SKM-1 treated with dmso at 0.1 percent for 144 hours (cell line): Measurements from ENCODE around the gene DENND6B.

Source experiments
- DNase-seq: peaks from one replicate; lab custom pipeline; 2025; ENCODE audit not compliant: unreplicated experiment; lab: John Stamatoyannopoulos, UW

DENND6B gene

DNA sequence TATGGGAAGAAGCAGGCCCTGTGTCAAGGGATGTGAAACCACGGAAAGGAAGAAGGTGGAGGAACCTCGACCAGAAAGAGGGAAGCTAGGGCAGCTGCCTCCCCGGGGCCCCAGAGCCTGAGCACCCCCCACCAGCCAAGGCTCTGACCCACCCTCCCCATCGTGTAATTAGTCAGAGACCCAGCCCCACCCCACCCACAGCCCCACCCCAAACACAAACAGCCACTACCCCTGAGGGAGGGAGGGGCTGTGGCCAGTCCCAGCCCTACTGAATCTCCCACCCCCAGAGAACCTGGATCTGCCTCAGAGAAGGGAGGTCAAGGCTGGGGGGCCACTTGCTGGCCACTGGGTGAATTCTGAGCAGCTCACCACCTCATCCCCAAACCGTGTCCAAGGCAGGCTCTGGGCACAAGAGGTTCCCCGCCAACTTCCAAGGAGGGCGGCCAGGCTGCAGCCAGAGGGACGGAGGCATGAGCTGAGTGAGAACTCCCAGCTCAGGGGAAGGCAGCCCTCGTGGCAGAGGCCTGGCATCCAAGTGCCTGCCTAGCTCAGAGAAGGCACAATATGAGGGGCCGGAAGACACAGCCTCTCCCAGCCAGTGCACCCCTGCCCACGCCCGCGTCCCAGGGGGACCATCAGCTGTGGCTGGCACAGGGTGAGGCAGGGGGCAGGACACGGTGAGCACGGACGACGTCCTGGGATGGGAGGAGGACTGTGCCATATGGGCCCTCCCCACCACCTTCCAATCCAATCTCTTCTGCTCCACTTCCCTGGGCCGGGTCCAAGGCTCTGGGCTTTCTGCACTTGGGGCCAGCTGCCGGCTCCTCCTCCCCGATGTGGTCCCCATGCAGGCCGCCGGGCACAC is 22.1 kb downstream of the DENND6B start:
- peak; percentile 79 for DNase-seq

GRCh38 chr22:50303848-50304527 is 22.8 kb downstream of the DENND6B start:
- DNase-seq = peak; percentile 26

- no peak for DNase-seq
Measured at GRCh38 chr22:50303515-50303847, 23.3 kb downstream of the DENND6B start.

DNA sequence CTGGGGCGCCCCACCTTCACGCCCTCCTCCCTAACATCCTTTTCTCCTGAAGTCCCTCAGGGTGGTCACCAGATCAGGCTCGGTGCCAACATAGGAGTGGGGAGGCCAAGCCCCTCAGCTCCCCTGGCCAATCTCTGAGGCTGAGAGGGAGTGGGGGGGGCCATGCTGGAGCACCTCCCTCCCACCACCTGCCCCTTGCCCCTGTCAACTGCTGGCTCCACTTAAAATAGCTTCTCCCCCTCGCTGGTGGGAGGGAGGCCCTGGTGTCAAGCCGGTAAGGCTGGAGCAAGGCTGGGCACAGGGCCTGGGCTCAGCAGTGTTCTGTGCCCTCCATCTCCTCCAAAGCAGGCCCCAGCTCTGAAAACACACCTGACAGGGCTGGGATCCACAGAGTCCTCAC is 24.2 kb downstream of the DENND6B start:
- no peak for DNase-seq

- no peak for DNase-seq
Measured at GRCh38 chr22:50302041-50302541, 24.7 kb downstream of the DENND6B start.

DNA sequence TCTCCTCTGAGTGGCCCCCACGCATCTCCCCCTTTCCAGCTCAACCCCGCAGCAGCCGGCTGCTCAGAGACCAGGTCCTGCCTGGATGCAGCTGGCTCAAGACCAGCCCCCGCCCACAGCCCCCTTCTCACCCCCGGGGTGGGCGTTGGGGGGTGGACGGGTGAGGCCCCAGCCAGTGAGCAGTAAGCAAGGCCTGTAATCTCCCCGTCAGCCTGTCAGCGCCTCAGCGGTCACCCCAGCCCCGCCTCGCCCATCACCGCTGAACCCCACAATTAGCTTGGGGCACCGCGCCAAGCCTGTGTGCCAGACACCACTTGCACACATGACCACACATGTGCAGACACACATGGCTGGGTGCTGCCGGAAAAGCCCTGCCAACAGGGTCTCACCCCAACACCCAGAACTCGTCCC is 25.2 kb downstream of the DENND6B start:
- DNase-seq = no peak

GRCh38 chr22:50300620-50301257 is 26.1 kb downstream of the DENND6B start:
- DNase-seq = no peak

- no peak for DNase-seq
Measured at GRCh38 chr22:50299785-50300619, 26.8 kb downstream of the DENND6B start.

- no peak for DNase-seq
Measured at GRCh38 chr22:50298937-50299784, 27.7 kb downstream of the DENND6B start.

- no peak for DNase-seq
Measured at GRCh38 chr22:50298266-50298637, 28.6 kb downstream of the DENND6B start.

DNA sequence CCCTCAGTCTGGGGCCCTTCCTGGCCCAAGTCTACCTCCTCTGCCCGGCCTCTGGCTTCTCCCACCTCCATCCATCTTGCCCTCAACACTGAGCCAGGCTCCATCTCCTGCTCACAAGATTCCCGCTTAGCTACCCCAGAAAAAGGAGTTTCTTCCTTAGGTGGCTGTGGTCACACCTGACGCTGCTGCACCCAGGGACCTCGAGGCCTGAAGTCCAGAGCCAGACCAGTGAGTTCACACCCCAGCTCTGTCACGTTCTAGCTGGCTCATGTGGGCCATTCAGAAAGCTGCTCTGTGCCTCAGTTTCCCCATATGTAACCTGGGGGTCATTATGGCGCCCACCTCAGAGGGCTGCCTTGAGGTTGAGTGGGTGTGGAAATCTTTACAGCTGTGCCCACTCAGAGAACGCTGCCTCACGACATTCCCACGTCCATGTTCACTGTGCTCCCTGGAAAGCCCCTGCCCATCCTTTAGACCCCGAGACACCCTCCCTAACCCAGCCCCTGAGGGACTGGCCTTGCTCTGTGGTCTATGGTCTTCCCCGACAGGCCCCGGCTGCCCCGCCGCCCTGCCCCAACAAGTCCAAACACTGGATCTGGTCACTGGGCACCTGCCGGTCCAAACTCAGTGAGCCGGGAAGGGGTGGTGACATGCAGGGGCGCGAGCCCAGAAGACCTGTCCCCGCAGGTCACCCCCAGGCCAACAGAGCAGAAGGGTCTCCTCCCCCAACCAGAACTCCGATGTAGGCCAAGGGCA is 29.1 kb downstream of the DENND6B start:
- DNase-seq = no peak

DNA sequence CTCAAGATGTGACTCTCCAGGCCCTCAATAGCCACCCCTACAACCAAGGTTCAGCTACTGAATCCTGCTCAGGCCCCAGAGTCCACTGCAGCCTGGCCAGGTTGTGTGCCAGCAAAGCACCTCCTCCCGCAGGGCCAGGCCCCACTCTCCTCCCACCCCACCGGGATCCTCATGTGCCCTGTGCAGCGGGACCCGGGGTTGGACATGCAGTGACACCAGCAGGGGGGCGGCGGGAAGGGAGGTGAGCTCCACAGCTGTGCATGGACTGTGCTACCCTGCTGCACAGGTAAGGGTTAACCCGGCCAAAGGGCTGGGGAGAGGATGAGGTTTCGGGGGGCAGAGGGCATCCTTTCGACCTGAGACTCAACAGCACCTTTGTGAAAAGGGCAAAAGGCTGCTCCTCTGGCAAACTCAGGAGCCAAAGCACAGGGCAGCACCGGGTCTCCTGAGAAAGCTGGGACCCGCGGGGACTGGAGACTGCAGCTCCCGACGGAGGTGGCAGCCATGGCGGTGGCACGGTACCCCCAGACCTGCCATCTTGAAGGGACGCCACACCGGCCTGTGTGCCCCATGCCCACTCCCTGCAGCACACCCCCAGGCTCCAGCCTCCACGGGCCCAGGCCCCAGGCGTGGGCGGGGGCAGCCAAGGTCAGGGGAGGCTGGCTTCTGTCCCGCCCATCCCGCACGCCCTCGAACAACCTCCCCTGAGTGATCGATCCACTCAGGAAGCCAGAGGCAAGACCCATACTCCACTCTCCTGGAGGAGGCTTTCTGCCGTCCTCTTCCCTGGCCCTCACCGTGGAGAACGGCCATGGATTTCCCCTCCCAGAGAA is 29.9 kb downstream of the DENND6B start:
- no peak for DNase-seq

GRCh38 chr22:50294319-50294656 is 32.5 kb downstream of the DENND6B start:
- no peak for DNase-seq

GRCh38 chr22:50293441-50294318 is 33.1 kb downstream of the DENND6B start:
- DNase-seq = no peak

GRCh38 chr22:50292643-50293440 is 34.0 kb downstream of the DENND6B start:
- no peak for DNase-seq

DNA sequence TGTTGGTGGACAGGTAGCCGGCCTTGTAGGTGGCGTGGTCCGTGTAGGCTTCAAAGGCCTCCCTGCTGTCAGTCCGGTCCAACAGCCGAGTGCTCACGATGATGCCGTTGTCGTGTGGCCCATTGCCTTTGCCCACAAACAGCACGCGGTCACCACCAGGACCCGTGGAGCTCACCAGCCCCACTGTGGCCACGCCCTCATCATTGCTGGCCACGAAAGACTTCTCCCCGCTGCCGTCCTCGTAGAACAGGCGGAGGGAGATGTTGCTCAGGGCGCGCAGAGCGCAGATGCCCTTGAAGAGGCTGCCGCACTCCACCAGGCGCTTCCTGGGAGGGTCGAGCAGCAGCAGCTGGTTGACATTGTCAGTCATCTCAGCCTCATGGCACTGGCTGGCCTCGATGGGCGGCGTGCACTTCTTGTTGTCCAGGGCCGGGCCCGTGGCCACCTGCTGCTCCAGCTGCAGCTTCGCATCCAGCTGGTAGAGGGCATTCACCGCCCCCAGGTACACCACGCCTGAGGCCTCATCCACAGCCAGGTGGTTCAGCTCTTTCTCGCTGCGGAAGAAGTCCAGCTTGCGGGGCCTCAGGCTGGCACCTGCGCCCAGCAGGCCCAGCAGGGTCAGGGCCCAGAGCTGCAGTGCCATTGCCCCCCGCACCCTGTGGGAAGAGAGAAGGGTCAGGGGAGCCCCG is 36.7 kb downstream of the DENND6B start:
- no peak for DNase-seq
